Measurements from ENCODE around the gene WDR82. TPM values are rescaled to one million over a fixed set of nuclear protein-coding genes. Genes with fewer than 3 reads are reported as not detected.

WDR82 gene
- total RNA-seq, 1 donor from 2014 or later: 71.0 TPM

DNA sequence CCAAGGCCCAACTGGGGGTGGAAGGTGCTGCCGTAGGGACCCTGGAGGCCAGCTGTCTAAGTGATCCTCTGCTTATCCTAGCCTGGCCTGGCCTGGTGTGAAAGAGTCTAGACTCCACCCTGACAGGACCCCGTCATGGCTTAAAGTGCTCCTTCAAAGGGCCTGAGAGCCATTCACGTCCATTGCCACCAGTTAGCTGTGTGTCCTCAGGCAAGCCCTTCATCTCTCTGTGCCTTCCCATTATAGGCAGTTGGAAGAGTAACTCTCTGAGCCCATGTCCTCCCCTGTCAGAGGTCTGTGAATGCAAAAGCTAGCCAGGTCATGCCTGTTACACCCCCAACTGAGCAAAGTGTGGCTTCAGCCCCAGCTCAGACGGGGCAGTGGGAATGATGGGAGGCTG is 28.5 kb upstream of the WDR82 start:
- DNase-seq (ENCODE audit: low spot score): no peak

DNA sequence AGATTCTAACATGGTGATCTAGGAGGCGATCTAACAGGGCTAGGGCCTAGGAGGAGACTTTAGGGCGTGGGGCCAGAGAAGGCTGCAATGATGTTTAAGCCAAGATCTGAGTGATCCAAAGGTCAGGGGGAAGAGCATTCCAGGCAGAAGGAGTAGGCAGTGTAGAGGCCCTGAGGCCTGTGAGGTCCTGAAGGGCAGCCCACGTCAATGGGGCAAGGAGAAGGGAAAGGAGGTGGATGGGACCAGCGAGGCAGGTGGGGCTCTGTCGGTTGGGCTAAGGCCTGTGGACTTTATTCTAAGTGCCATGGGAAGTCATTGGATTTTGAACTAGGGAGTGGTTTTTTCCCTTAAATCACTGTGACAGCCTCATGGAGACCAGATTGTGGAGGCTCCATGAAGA is 27.5 kb upstream of the WDR82 start:
- no peak for DNase-seq (ENCODE audit: low spot score)

DNA sequence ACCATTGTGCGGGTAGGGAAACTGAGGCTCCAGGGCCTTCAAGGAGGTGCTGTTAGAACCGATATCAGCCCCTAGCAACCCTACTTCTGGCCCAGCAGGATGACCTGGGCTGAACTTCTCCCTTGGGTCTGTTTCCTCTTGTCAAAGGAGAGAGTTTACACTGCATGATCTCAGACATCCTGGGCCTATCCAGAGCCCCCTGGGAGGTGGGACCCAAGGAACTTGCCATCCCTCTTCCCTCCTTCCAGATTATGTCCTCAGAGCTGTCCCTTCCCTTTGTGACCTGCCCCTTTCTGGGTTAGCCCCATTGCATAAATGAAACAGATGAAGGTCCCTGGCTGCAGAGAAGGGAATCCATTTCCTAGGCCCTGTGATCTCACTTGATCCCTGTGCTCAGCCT is 25.4 kb upstream of the WDR82 start:
- no peak for DNase-seq (ENCODE audit: low spot score)

DNA sequence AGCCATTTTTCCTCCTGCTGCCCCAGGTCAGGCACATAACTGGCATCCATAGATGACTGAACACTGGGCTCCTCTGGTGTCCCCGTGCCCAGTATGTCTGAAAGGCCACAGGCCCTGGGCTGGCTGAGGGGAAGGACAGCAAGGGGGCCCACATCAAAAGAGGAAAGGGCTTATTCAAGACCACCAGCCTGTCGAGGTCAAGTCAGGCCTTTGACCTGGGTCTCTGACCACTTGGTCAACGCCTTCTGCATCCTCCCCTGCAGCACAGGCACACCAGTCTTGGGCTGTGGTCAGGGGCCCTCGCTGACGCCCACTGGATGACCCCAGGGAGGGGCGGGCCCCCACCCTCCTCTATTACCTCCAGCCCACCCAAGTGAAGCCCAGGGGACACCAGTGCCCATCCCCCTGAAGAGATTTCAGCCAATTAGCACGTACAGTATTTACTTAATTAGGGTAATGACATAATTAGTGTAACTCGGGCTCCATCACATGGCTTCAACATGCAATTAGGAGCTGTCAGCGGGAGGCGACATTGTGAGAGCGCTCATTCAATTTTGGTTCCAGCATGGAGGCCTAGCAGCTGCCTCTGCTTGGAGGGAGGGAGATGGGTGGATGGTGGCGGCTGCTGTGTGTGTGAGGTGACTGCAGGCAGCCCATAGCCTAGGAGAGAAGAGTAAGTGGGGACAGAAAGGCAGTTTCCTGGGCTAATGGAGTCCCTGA is 24.1 kb upstream of the WDR82 start:
- DNase-seq (ENCODE audit: low spot score): no peak

DNA sequence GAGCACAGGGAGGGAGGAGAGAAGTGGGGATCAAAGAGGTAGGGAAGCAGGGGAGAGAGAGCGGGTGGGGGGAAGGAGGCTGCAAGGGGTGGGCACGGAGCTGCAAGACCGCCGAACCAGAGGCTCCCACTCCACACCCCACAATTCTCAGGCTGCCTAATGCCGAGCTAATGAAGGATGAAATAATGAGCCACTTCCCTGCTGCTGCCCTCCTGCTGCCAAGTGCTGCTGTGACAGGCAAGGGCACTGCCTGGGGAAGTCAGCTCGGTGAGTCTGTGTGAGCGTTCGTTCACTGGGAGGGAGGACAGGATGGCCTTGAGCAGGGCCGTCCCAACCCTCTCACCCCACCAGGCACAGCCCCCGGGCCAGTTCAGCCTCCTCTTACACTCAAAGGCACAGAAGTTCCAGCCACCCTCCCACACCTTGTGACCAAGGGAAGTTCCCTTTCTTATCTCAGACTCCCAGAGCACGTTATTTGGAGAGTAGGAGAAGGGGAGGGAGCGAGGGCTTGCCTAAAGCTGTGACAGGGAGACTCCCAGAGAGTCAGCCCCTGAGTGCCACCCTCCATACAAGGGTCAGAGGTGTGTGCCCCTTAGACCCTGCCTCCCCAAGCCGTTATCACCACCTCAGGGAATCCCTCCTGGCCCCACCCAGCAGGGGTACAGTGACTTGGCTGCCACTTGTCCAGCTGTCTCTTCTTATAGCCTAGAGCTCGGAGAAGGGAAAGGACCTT is 21.6 kb upstream of the WDR82 start:
- peak; percentile 56 for DNase-seq (ENCODE audit: low spot score)

DNA sequence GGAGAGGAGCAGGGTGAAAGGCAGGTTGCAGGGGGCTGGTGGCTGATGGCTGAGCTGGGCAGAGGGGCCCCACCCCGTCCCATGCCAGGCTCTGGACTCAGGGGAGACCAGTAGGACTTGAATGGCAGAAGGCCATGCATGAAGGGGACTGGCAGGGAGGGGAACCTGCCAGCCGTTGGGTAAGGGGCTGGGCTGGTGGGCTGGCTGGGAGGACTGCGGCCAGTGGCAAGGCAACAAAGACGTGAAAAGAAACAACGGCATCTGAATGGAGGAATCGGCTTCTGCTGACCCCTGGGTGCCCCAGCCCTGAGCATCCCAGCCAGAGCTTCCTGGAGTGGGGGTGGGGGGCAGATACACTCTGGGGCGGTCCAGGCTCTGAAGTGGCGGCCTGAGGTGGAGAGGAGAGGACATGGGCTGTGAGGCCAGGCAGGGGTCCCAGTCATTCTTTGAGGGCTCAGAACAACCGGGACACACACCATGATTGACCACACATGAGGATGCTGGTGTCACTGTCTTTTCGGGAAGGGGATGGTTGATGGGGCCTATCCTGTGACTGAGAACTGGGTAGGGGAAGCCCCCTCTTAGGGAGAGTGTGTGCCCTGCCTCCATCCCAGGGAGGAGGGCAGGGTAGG is 20.9 kb upstream of the WDR82 start:
- no peak for DNase-seq (ENCODE audit: low spot score)

DNA sequence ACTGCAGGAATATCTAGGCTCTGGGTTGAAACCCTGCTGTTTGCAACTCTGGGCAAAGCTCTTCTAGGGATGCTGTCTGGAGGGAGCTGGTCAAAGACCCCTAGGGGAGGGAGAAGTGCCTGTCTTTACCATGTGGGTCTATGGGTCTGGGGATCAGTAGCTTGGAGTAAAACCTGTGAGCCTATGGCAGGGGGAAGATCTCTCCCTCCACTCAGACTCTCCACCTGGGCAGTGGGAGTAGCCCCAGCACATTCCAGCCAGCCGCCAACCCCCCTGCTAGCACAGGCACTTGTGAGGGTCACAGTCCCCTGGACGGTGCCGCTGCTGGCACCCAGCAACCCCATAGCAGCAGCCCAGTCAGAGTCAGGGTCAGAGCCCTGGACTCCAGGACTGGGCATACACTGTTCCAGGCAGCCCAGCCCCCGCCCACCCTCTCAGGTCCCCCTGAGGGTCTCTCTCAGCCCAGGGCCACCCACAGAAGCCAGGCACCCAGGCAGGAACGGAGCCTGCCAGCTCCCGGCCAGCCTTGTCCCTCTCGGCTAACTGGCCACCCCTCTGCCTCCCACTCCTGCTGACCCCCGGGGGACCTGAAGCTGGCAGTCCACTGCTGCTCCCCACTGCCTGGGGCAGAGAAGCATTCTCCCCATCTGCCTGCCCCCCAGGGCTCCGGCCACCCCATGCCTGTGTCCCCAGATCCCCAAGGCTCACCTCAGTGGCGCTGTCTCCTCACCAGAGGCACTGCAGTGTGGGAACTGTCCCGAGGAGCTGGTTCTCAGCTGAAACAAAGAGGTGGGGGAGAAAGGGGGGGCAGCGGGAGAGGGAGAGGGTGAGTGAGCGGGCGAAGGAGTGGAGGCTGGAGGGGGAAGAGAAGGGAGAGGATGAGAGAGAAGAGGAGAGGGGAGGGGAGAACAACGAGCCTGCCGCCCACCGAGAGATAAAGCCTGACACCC is 20.0 kb upstream of the WDR82 start:
- DNase-seq (ENCODE audit: low spot score): no peak

DNA sequence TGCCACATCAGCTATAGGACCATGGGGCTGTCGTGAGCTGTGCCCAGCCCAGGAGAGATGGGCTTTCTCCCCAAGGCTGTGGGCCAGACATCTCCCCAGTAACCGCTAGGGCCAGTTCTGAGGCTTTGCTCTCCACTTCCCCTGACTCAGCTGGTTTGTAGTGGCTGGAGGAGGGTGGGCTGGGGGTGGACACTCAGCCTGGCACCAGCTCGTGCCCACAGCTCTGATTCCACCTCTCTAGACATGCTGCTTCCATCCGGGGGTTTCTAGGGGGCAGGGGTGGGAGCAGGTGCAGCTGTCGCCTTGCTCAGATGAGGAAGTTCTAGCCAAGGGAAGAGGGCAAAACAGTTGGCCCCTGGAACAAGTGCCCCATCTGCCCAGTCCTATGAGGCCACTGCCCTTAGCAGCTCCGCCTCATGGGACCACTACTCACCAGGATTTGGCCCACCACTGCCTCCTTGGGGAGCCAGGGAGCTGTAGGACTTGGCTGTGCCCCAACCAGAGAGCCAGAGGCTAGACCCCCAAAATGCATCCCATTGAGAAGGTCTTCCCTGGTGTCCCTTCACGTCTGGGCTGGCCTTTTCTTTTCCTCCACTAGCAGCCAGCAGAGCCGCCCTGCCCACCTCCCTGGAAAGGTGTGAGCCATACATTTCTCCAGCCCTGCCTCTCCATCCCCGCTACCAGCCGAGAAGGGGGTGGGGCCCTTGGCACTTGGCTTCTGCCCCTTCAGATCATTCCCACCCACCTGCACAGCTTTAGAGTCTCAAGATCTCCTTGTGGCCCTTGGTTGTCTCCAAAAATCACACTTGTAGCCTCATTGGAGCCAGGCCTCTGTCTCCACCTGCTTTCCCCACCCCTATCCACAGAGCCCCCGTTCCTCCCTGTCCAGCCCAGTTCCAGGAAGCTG is 19.0 kb upstream of the WDR82 start:
- DNase-seq (ENCODE audit: low spot score): no peak

DNA sequence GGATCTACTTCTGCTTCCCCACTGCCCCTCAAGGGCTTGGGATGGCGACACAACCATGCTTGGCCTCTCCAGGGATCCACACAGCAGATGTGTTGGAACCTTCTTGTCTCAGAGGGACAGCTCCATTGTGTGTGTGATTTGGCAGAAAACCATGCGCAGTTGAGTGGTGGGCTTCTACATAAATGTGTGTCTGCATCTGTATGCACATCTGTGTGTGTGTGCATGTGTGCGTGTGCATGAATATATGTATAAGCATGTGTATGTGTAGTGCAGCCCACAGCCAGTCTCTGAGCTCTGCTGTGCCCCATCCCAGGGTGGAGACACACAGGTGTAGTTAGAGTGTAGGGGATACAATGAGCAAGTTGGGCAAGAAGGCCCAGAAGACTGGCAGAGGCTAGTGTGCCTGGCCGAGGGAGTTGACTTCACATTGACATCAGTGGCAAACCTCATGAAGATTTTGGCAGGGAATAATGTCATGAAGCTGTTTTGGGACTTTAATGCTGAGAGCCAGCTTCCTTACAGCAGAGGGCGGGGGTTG is 17.3 kb upstream of the WDR82 start:
- no peak for DNase-seq (ENCODE audit: low spot score)

DNA sequence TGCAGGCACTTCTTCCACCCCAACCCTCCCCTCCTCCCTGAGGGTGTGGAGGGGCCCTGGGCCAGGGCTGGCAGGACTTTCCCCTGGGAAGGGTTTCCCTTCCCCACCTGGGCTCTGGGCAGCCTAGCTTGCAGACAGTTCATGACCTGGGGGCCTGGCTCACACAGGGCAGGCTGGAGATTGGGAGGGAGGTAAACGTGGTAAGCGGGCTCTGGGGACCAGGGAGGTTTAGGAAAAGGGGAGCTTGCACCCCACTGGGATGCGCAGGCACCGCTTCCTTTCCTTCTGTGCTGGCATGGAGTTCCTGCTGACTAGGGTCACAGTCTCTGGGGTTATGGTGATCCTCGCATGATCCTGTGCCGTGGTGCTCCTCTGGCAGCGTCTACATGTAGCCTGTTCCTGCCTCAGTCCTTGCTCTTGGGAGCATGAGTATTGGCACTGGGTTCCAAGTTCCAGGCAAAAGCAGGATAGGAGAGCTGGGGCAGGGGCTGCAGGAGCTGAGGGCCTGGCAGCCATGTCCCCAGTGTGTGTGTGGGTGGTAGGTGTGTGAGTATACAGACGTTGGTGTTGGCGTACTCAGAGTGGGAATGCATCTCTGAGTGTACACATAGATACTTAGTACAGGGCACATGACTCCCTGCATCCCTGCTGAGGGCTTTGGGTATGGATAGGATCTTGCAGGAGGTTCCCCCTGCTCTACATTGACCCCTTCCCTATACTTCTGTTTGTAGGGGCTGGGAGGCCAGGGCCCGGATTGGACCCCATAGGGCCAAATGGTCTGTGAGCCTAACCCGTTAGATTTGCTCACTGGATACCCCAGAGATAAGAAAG is 16.1 kb upstream of the WDR82 start:
- no peak for DNase-seq (ENCODE audit: low spot score)

DNA sequence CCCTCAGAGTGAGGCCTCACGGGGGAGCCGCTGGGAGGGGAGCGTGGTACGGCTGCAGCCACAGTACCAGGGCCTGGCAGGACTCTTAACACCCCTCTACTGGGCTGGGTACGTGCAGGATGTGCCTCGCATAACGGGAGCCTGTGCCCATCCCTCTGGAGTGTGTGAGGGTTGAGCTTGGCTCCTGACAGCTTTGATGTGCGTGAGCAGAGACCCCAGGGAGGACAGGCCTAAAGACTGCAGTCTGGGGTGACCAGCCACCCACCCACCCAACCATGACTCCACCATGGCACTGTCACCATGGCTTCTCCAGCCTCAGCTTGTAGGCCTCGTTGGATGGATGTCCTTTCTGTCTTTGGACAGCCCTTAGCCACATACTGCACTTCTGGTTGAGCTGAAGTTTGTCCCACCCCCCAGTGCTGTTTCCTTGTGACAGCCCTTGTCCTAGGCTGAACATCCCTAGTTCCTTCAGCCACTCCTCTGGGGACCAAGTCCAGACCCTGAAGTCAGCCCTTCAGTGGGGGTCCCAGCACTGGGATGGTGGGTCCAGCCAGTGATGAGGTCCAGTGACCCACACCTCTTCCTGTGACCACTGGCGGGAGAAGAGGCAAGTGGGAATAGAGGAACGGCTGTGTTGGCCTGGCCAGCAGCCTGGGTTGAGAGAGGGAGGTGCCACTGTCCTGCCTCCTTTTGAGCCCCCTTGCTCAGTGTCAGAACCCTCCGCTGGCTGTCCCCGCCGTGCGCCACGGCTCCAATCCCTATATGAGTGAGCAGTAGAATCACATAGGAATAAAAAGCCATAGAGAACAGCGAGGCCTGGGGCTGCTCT is 15.3 kb upstream of the WDR82 start:
- DNase-seq (ENCODE audit: low spot score): no peak

DNA sequence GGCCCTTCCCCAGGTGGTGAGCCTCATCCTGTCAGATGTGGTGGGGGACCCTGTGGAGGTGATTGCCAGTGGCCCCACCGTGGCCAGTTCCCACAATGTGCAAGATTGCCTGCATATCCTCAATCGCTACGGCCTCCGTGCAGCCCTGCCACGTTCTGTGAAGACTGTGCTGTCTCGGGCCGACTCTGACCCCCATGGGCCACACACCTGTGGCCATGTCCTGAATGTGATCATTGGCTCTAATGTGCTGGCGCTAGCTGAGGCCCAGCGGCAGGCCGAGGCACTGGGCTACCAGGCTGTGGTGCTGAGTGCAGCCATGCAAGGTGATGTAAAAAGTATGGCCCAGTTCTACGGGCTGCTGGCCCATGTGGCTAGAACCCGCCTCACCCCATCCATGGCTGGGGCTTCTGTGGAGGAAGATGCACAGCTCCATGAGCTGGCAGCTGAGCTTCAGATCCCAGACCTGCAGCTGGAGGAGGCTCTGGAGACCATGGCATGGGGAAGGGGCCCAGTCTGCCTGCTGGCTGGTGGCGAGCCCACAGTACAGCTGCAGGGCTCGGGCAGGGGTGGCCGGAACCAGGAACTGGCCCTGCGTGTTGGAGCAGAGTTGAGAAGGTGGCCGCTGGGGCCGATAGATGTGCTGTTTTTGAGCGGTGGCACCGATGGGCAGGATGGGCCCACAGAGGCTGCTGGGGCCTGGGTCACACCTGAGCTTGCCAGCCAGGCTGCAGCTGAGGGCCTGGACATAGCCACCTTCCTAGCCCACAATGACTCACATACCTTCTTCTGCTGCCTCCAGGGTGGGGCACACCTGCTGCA is 14.0 kb upstream of the WDR82 start:
- DNase-seq (ENCODE audit: low spot score): no peak

DNA sequence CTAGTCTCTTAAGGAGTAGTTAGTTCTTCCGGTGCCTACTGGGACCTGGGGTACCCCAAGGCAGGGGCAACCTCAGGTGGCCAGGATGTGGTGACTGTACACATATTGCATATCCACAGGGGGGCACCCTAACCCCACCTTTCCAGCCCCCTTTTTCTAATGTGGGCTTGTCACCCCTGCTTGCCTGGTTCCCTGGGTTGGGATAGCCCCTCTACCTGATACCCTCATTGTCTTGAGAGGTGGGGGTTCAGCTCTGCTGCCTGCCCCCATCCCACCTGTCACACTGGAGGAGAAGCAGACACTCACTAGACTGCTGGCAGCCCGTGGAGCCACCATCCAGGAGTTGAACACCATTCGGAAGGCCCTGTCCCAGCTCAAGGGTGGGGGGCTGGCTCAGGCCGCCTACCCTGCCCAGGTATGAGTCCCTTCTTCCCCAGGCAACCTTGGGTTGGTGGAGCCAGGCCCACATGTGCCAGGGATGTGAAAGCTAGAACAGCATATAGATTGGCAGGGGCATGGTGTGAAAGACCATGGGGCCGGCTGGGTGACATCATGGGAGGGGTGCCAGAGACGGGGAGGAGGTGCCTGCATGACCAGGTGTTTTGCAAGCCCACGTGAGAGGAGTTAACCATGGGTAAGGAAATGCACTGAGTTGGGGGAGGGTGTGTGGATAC is 13.2 kb upstream of the WDR82 start:
- DNase-seq (ENCODE audit: low spot score): no peak

DNA sequence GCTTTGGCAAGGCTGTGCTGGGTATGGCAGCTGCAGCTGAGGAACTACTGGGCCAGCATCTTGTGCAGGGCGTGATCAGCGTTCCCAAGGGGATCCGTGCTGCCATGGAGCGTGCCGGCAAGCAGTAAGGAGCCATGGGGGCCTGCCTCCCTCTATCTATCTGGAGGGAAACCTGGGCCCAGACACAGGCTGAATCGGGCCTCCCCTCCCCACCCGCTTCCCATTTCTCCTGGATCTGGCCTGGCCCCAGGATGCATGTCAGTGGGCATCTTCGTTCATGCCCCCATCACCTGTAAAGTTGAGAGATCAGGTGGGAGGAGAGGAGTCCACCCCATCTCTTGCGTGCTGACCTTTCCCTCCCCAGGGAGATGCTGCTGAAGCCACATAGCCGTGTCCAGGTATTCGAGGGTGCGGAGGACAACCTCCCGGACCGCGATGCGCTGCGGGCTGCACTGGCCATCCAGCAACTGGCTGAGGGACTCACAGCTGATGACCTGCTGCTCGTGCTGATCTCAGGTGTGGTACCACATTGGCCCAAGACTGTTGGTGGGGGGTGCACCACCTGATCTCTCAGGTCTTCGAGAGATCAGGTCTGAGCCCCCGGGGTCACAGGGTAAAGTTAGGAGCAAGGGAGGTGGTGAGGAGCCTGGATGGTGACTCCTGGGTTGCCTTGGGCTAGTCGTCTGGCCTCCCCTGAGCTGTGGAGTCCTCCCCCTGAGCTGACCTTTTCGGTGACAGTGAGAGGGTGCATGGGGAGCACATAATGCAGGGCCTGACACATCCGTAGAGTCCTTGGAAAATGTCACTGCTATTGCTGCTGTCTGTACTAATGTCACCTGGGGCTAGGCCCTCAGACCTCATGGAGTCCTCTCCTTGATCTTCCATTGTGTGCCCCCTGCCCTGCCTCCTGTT is 12.4 kb upstream of the WDR82 start:
- no peak for DNase-seq (ENCODE audit: low spot score)

DNA sequence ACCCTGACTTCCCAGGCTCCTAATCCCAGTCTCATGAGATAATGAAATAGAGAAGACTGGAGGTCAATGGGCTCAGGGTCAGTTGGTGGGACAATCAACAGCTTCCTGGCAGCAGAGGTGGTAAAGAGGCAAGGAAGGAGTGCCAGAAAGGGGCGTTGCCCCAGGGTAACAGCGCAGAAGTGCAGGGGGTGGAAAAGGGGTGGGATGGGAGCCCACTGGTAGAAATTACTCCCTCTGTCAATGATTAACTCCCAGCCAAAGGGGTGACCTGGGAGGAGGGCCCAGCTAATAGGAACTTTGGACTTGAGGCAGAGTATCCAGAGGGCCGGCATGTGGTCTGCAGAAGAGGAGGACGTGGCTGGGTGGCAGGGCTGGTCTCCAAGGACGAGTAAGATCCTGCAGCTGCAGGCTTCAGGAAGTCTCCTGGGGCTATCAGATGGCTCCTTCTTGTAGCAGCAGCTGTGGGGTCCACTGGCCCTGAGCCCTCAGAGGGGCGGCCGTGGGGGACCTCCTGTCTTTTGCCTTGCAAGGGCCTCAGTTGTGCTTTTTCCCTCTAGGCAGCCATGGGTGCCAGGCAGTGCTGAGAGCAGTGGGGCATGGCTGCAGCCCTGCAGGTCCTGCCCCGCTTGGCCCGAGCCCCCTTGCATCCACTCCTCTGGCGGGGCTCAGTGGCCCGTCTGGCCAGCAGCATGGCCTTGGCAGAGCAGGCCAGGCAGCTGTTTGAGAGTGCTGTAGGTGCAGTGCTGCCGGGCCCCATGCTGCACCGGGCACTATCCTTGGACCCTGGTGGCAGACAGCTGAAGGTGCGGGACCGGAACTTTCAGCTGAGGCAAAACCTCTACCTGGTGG is 11.5 kb upstream of the WDR82 start:
- DNase-seq (ENCODE audit: low spot score): peak; percentile 79
